Mesenchymal stem cell (in vitro differentiated cells and primary cell): ENCODE measurements around the gene ABCB9.

Experiments used
- DNase-seq: peaks from one replicate; pipeline ENCODE4 v3.0.0-alpha.2; 2013
- H2AFZ ChIP-seq: one replicate; pipeline ENCODE4 v1.6.1; 2013; ENCODE audit warnings: low read depth, mild to moderate bottlenecking, control low read depth, inconsistent platforms, low read length, moderate library complexity
- H2AK5ac ChIP-seq: 2 replicates; pipeline ENCODE4 v1.6.1; 2013; ENCODE audit warnings: low read length, moderate library complexity, mild to moderate bottlenecking, inconsistent platforms; ENCODE audit not compliant: severe bottlenecking
- H2BK120ac ChIP-seq: one replicate; pipeline ENCODE4 v1.6.1; 2013; ENCODE audit warnings: low read depth, mild to moderate bottlenecking, inconsistent platforms, low read length, moderate library complexity
- H2BK12ac ChIP-seq, 2 experiments: one replicate each; pipeline ENCODE4 v1.6.1; 2013; ENCODE audit warnings: inconsistent platforms in 2 of 2, low read length in 2 of 2, mild to moderate bottlenecking in 2 of 2, moderate library complexity in 2 of 2, control low read depth in 1 of 2
- H2BK15ac ChIP-seq: one replicate; pipeline ENCODE4 v1.6.1; 2013; ENCODE audit warnings: mild to moderate bottlenecking, low read depth, inconsistent platforms; ENCODE audit not compliant: poor library complexity, severe bottlenecking
- H2BK5ac ChIP-seq: 2 replicates; pipeline ENCODE4 v1.6.1; 2013; ENCODE audit warnings: low read depth, mild to moderate bottlenecking, low read length, control low read depth, inconsistent platforms; ENCODE audit not compliant: poor library complexity, severe bottlenecking
- H3K14ac ChIP-seq, 2 experiments: one replicate each; pipeline ENCODE4 v1.6.1; 2013; ENCODE audit warnings: inconsistent platforms in 2 of 2, low read length in 2 of 2, control low read depth in 1 of 2, mild to moderate bottlenecking in 1 of 2, moderate library complexity in 1 of 2
- H3K18ac ChIP-seq, 2 experiments: one replicate each; pipeline ENCODE4 v1.6.1; 2013; ENCODE audit warnings: inconsistent platforms in 2 of 2, low read length in 2 of 2, control low read depth in 1 of 2, low read depth in 1 of 2, mild to moderate bottlenecking in 1 of 2
- H3K23ac ChIP-seq, 2 experiments: one replicate each; pipeline ENCODE4 v1.6.1; 2013; ENCODE audit warnings: inconsistent platforms in 2 of 2, low read length in 2 of 2, mild to moderate bottlenecking in 2 of 2, moderate library complexity in 2 of 2, control low read depth in 1 of 2
- H3K27ac ChIP-seq: 2 replicates; pipeline ENCODE4 v1.5.1; 2013; ENCODE audit warnings: mild to moderate bottlenecking, moderate library complexity, low read length, control low read depth, inconsistent platforms; ENCODE audit not compliant: poor library complexity, severe bottlenecking
- H3K27me3 ChIP-seq, 2 experiments: 2 replicates each; pipeline versions ENCODE4 v1.6.1 to v1.7.0; 2013; ENCODE audit warnings: low read length in 2 of 2, mild to moderate bottlenecking in 2 of 2, moderate library complexity in 2 of 2, control low read depth in 1 of 2, inconsistent platforms in 1 of 2; ENCODE audit not compliant: control insufficient read depth in 1 of 2, insufficient read depth in 1 of 2
- H3K36me3 ChIP-seq, 2 experiments: 2 replicates each; pipeline versions ENCODE4 v1.6.1 to v1.7.0; 2013; ENCODE audit warnings: low read length in 2 of 2, control low read depth in 1 of 2, inconsistent platforms in 1 of 2, low read depth in 1 of 2, mild to moderate bottlenecking in 1 of 2; ENCODE audit not compliant: insufficient read depth in 2 of 2, control insufficient read depth in 1 of 2
- H3K4ac ChIP-seq, 2 experiments: one replicate each; pipeline ENCODE4 v1.6.1; 2013; ENCODE audit warnings: inconsistent platforms in 2 of 2, low read length in 2 of 2, mild to moderate bottlenecking in 2 of 2, moderate library complexity in 2 of 2, control low read depth in 1 of 2, low read depth in 1 of 2
- H3K4me1 ChIP-seq: 2 replicates; pipeline ENCODE4 v1.6.1; 2013; ENCODE audit warnings: low read depth, low read length, control low read depth; ENCODE audit not compliant: control insufficient read depth, insufficient read depth
- H3K4me2 ChIP-seq: 2 replicates; pipeline ENCODE4 v1.6.1; 2013; ENCODE audit warnings: low read length, mild to moderate bottlenecking, inconsistent platforms; ENCODE audit not compliant: poor library complexity, severe bottlenecking
- H3K4me3 ChIP-seq, 2 experiments: 2 replicates each; pipeline versions ENCODE4 v1.5.1 to v1.7.0; 2013; ENCODE audit warnings: low read length in 2 of 2, mild to moderate bottlenecking in 2 of 2, control low read depth in 1 of 2, low read depth in 1 of 2; ENCODE audit not compliant: insufficient read depth in 1 of 2
- H3K79me1 ChIP-seq: replicated peaks from 2 replicates; pipeline ENCODE4 v1.6.1; 2013; ENCODE audit warnings: mild to moderate bottlenecking, control low read depth, low read length, inconsistent platforms; ENCODE audit not compliant: poor library complexity, severe bottlenecking
- H3K9ac ChIP-seq: 2 replicates; pipeline ENCODE4 v1.7.0; 2013; ENCODE audit warnings: mild to moderate bottlenecking, low read length, moderate library complexity
- H3K9me3 ChIP-seq: 2 replicates; pipeline ENCODE4 v1.7.0; 2013; ENCODE audit warnings: mild to moderate bottlenecking, low read length; ENCODE audit not compliant: control insufficient read depth
- H4K8ac ChIP-seq: one replicate; pipeline ENCODE4 v1.6.1; 2013; ENCODE audit warnings: inconsistent platforms, mild to moderate bottlenecking, low read length, moderate library complexity
- H4K91ac ChIP-seq: one replicate; pipeline ENCODE4 v1.6.1; 2013; ENCODE audit warnings: mild to moderate bottlenecking, low read length, inconsistent platforms
- WGBS: methylation state at CpG from one replicate; pipeline ENCODE4 v1.1.7; 2013; ENCODE audit warnings: mixed read lengths; 5-methylcytosine and 5-hydroxymethylcytosine counted together

ABCB9 gene

DNA sequence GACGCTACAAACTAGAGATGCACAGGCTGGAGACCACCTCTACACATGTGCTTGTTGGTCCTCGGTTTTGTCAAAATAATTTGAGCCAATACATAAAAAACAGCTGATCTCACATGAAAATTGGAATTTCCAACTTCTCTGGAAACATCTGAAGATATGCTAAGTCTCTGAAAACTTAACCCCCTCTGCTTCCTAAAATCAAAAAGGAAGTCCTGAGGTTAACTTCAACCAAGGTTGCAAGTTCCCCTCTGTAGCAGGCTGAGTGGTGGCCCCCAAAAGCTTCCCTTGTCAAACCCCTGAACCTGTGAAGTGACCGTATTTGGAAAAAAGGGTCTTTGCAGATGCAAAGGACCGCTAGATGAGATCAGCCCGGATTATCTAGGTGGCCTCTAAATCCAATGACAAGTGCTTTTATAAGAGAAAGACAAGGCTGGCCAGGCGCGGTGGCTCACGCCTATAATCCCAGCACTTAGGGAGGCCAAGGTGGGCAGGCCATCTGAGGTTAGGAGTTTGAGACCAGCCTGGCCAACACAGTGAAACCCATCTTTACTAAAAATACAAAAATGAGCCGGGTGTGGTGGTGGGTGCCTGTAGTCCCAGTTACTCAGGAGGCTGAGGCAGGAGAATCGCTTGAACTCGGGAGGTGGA lies 38.4 kb downstream of the ABCB9 start:
- no peak overlapping the region for H3K18ac ChIP-seq
- H4K8ac ChIP-seq = no peak overlapping the region
- no peak overlapping the region for H3K14ac ChIP-seq
- H2BK12ac ChIP-seq = no peak overlapping the region
- H3K79me1 ChIP-seq = no peaks in the 10 kb centered on the region
- 97% methylated on average over 10 of the region's 11 CpGs for WGBS
- H3K4ac ChIP-seq = no peak overlapping the region
- no peak overlapping the region for H3K9ac ChIP-seq
- H2BK15ac ChIP-seq = no peak overlapping the region
- H3K27me3 ChIP-seq = no peaks in the 10 kb centered on the region
- peaks cover 7% of the 10 kb centered on the region for H3K4me1 ChIP-seq
- H3K4me3 ChIP-seq = no peak overlapping the region
- H3K27ac ChIP-seq = no peak overlapping the region
- no peak overlapping the region for H2BK5ac ChIP-seq
- no peak for DNase-seq
- H2AFZ ChIP-seq = no peak overlapping the region
- H3K9me3 ChIP-seq = peaks cover 2% of the 10 kb centered on the region
- H4K91ac ChIP-seq = no peak overlapping the region
- no peak overlapping the region for H3K4me2 ChIP-seq
- H2AK5ac ChIP-seq = no peak overlapping the region
- no peak overlapping the region for H2BK120ac ChIP-seq
- peaks cover 11 to 18% of the 10 kb centered on the region in 2 experiments for H3K36me3 ChIP-seq
- no peak overlapping the region for H3K23ac ChIP-seq

DNA sequence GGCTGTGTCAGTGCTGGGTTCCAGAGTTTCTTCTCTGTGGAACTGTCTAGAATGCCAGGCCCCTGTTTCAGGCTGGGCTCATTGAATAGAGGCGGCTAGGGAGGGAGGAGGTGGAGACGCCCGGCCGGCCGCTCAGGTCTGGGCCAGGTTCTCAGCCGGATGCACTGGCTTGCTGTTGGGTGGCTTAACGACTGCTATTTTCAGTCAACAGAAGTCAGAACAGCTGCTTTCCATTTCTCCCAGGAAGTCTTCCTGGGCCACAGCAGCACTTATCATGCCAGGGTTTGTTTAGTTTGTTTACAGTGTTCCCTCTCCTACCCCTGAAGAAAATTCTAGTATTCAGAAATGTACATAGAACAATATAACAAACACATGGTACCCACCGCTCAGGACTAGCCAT lies 44.3 kb downstream of the ABCB9 start:
- whole genome bisulfite sequencing = 86% methylated on average over 7 of the region's 8 CpGs
- no peak overlapping the region for H3K4ac ChIP-seq
- H3K9ac ChIP-seq = no peak overlapping the region
- no peak overlapping the region for H3K14ac ChIP-seq
- H2BK15ac ChIP-seq = no peak overlapping the region
- peaks cover 2% of the 10 kb centered on the region for H3K9me3 ChIP-seq
- no peak overlapping the region for H2AK5ac ChIP-seq
- no peak overlapping the region for H2BK12ac ChIP-seq
- no peak for DNase-seq
- peaks cover 0 to 3% of the 10 kb centered on the region in 2 experiments for H3K36me3 ChIP-seq
- no peak overlapping the region for H2AFZ ChIP-seq
- H3K27me3 ChIP-seq = no peaks in the 10 kb centered on the region
- H3K27ac ChIP-seq = no peak overlapping the region
- peak overlapping the region in 1 of 2 experiments; percentile 34 for H3K18ac ChIP-seq
- no peak overlapping the region for H3K4me2 ChIP-seq
- H4K91ac ChIP-seq = no peak overlapping the region
- H3K4me3 ChIP-seq = no peak overlapping the region
- peaks cover 5% of the 10 kb centered on the region for H3K4me1 ChIP-seq
- H4K8ac ChIP-seq = no peak overlapping the region
- no peak overlapping the region for H2BK120ac ChIP-seq
- no peak overlapping the region for H2BK5ac ChIP-seq
- no peak overlapping the region for H3K23ac ChIP-seq
- no peaks in the 10 kb centered on the region for H3K79me1 ChIP-seq

DNA sequence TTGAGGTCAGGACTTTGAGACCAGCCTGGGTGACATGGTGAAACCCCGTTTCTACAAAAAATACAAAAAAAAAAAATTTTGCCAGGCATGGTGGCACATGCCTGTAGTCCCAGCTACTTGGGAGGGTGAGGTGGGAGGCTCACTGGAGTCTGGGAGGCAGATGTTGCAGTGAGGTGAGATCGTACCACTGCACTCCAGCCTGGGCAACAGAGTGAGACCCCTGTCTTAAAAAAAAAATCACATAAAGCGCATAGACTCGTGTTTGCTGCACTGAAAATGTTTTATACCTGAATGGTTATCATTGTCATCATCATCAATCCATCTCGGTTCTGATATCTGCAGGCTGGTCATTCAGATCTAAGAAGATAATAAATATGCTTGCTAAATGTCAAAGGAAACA lies 45.6 kb downstream of the ABCB9 start:
- no peaks in the 10 kb centered on the region for H3K79me1 ChIP-seq
- no peak overlapping the region for H4K91ac ChIP-seq
- no peak overlapping the region for H2BK15ac ChIP-seq
- no peak overlapping the region for H2BK5ac ChIP-seq
- H4K8ac ChIP-seq = no peak overlapping the region
- no peak overlapping the region for H3K4me2 ChIP-seq
- H2AK5ac ChIP-seq = no peak overlapping the region
- no peaks in the 10 kb centered on the region for H3K27me3 ChIP-seq
- no peak overlapping the region for H3K27ac ChIP-seq
- peaks cover 0 to 3% of the 10 kb centered on the region in 2 experiments for H3K36me3 ChIP-seq
- H2AFZ ChIP-seq = no peak overlapping the region
- H3K14ac ChIP-seq = no peak overlapping the region
- no peak overlapping the region for H3K18ac ChIP-seq
- no peak overlapping the region for H2BK12ac ChIP-seq
- no peak overlapping the region for H2BK120ac ChIP-seq
- WGBS = 92% methylated on average over 4 of the region's 5 CpGs
- no peak overlapping the region for H3K4ac ChIP-seq
- no peak overlapping the region for H3K4me3 ChIP-seq
- no peak overlapping the region for H3K9ac ChIP-seq
- peaks cover 2% of the 10 kb centered on the region for H3K9me3 ChIP-seq
- DNase-seq = no peak
- peaks cover 7% of the 10 kb centered on the region for H3K4me1 ChIP-seq
- H3K23ac ChIP-seq = no peak overlapping the region

DNA sequence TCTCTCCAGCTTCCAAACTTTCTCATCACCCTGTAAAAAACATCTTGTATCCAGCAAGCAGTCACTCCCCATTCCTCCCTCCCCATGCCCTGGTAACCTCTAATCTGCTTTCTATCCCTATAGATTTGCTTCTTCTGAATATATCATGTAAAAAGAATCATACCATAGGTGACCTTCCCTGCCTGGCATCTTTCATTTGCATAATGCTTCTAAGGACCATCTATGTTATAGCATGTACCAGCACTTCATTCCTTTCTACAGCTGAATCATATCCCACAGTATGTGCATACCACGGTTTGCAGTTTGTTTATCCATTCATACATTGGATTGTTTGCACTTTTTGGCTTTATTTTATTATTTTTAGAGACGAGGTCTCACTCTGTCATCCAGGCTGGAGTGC lies 47.4 kb downstream of the ABCB9 start:
- H3K9ac ChIP-seq = no peak overlapping the region
- H3K4me2 ChIP-seq = no peak overlapping the region
- WGBS = 38% methylated on average over 1 of the region's 2 CpGs
- no peak for DNase-seq
- no peaks in the 10 kb centered on the region for H3K36me3 ChIP-seq
- H3K14ac ChIP-seq = no peak overlapping the region
- no peak overlapping the region for H2BK15ac ChIP-seq
- no peak overlapping the region for H2BK12ac ChIP-seq
- H2BK5ac ChIP-seq = no peak overlapping the region
- H3K79me1 ChIP-seq = no peaks in the 10 kb centered on the region
- peaks cover 7% of the 10 kb centered on the region for H3K4me1 ChIP-seq
- H3K4ac ChIP-seq = no peak overlapping the region
- no peak overlapping the region for H3K4me3 ChIP-seq
- H3K27ac ChIP-seq = no peak overlapping the region
- H2AFZ ChIP-seq = no peak overlapping the region
- H3K27me3 ChIP-seq = no peaks in the 10 kb centered on the region
- H3K9me3 ChIP-seq = no peaks in the 10 kb centered on the region
- no peak overlapping the region for H4K91ac ChIP-seq
- no peak overlapping the region for H3K18ac ChIP-seq
- no peak overlapping the region for H3K23ac ChIP-seq
- H2AK5ac ChIP-seq = no peak overlapping the region
- H4K8ac ChIP-seq = no peak overlapping the region
- no peak overlapping the region for H2BK120ac ChIP-seq
